GM21381 (cell line): ENCODE results near the gene RCN2.

Experiments used
- ATAC-seq: cut with Tn5 transposase; IDR thresholded peaks from one replicate; pipeline ENCODE4 v1.9.1; 2021; ENCODE audit warnings: mild to moderate bottlenecking, moderate library complexity; ENCODE audit not compliant: unreplicated experiment

RCN2 gene

GRCh38 chr15:76973362-76973743 is 41.8 kb downstream of the RCN2 start:
- ATAC-seq, result no peak

GRCh38 chr15:76973906-76974305 is 42.4 kb downstream of the RCN2 start:
- ATAC-seq, result no peak

GRCh38 chr15:76974456-76975036 is 43.0 kb downstream of the RCN2 start:
- ATAC-seq, result no peak

DNA sequence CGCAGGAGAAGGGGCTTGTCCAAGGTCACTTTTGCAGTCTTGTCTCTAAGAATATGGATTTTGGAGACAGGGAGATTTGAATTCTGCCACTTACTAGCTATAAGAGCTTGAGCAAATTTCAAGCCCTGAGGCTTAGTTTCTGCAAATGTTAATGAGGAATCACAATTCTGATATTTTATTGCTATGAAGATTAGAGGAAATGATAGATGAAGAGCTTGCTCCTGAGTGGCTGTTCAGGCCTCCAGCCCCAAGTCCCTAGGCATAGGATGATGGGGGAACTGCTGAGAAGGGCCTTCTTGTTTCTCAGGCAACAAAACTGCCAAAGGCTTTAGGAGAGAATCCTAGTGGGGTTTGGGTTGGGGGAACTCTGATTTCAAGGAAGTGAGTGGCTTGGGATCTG is 44.6 kb downstream of the RCN2 start:
- ATAC-seq, result no peak

DNA sequence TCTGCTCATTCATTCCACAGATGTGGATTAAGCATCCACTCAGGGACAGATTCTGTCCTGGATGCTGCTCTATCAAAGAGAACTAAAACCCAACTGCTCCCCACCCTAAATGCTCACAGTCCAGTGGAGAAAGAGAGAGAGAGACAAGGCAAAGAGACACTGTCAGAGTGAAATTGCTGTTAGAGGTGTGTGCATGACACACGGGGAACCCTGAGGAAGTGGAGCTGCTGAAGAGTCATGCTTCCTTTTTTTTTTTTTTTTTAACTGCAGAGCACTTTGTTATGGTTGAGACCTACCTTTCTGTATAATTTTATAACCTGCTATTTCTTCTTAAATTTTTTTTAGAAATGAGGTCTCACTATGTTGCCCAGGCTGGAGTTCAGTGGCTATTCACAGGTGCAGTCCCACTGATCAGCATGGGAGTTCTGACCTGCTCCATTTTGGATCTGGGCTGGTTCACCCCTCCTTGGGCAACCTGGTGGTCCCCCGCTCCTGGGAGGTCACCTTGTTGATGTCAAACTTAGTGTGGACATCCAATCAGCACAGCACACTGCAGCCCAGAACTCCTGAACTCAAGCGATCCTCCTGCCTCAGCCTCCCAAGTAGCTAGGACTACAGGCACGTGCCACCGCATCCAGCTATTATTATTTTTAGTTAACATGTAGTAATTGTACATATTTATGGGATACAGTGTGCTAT is 45.2 kb downstream of the RCN2 start:
- no peak for ATAC-seq

GRCh38 chr15:76978522-76979330 is 47.2 kb downstream of the RCN2 start:
- ATAC-seq, result no peak

- no peak for ATAC-seq
Measured at GRCh38 chr15:76979331-76979925, 47.9 kb downstream of the RCN2 start.

GRCh38 chr15:76979996-76980520 is 48.5 kb downstream of the RCN2 start:
- ATAC-seq, result no peak

DNA sequence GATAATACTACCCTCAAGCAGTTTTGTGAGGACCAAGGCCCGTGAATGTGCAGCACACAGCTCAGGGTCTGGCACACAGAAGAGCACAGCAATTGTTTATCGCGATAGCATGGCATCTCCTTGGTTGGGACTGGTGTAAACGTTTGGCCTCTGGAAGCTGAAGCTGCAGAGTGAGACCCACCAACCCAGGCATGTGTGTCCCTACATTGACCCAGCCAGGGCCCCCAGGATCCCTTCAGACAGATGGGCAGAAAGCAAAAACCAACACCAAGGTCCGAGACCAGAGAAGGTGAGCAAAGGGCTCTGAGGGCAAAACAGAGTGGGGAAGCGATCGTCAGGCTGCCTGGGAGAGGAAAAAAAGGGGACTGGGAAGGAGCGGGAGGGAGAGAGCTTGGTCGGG is 50.8 kb downstream of the RCN2 start:
- ATAC-seq, result no peak

- ATAC-seq, result no peak
Measured at GRCh38 chr15:76982756-76983155, 51.2 kb downstream of the RCN2 start.

- no peak for ATAC-seq
Measured at GRCh38 chr15:76983590-76984375, 52.2 kb downstream of the RCN2 start.

- ATAC-seq, result no peak
Measured at GRCh38 chr15:76986743-76987142, 55.2 kb downstream of the RCN2 start.

DNA sequence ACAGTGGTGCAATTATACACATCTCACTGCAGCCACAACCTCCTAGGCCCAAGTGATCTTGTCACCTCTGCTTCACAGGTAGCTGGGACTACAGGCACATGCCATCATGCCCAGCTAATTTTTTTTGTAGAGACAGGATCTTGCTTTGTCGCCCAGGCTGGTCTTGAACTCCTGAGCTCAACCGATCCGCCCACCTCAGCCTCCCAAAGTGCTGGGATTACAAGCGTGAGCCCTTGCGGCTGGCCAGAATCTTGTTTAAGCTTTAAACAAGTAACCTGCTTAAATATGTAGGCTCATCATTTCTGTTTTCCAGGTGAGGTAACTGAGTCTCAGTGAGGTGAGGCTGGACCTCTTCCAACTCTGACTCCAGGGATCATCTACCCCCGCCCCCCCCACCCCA is 55.7 kb downstream of the RCN2 start:
- ATAC-seq, result no peak

GRCh38 chr15:76987896-76988860 is 56.6 kb downstream of the RCN2 start:
- ATAC-seq, result peak; percentile 82

DNA sequence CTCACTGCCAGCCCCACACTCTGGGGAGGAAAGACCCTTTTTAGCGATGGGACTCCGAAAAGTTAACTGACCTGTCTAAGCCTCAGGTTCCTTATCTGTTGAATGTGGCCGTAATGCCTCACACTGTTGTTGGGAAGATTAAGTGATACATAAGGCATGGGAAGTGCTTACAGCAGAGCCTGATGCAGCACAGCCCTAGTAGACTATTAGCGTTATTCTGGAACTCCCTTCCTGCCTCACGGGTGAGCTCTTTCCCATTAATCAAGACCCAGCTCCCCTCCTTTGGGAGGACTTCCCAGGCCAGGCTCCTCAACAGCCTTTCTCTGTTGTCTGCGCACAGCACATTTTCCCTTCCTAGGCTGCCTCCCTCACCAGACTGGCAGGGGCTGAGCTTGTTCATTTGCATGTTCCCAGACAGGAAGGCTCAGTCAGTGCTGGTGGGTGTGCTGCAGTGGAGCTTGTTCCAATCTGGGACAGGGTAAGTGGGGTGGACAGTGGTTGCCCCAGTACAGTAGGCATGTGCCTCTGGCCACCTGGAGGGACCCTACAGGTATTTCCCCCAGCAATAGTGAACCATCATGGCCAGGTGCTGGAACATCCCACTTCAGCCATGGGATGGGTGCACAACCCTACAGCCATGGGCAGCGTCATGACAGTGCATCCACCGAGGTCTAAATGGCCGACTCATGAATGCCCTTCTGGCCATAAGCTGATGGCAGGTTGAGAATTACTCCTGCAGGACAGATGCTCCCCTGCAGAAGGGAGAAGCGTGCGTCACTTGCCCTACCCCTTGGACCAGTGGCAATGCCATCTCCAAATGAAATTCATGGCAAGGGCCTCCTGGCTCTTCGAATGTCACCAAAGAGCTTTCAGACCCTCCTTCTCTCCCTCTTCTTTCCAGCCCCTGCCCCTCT is 57.6 kb downstream of the RCN2 start:
- ATAC-seq, result peak; percentile 7

DNA sequence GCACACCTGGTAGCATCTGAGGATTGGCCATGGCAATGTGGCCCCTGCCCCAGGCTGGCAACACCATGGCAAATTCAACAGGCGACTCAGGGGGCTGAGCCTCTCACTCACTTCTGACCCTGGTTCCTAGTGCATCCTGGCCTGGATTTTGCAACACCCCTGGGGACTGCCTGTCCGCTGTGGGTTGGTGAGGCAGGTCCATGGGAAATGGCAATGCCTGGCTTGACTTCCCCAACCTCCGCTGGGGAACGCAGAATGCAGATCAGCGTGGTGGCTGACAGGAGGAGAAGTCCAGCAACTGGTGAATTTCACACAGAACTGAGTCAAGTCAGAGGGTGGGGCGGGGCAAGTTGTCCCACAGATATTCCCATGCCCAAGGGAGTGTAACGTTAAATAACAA is 59.5 kb downstream of the RCN2 start:
- no peak for ATAC-seq

DNA sequence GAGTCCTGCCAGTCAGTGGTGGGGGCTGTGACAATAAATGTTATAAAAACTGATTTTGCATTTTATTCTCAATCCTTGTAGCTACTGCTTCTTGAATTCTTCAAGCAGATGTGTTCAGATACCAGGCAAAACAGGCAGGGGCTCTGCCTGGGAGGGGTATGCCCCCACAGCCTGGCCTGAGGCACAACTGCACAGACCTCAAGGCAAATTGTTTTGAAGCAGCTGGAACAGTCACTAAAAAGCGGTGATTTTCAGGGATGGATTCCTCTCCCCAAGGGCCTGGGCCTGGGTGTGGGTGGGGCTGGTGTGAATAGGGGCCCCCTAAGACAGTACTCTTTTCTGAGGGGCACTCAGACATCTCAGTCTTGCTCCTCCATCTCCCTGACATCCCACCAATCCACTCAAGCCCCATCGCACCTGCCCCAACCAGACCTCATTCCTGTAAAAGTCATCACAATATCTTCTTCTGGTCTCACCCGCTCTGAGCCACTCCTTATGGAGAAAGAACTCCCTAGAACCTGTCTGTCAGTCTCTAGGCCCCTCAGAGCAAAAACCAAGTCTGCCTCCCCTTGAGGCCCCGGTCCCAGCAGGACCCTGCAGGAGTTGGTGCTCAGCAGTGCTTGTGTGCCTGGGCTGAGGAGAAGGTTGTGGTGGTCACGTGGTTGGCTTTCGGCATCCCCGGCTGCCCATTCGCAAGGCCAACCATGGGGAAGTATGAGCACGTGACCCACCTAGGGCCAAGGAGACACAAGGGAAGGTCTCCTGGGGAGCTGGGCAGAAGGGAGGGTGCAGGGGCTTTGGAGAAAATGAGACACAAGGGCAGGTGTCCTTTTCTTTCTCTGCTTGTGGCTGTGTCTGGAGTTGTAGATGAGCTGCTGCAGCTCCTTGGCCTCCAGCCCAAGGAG is 60.4 kb downstream of the RCN2 start:
- ATAC-seq, result no peak
